Large intestine (tissue), 3 donors: ENCODE results near the gene SERGEF. TPM values are rescaled to one million over a fixed set of nuclear protein-coding genes. Genes with fewer than 3 reads are reported as not detected.

ENCODE experiments used
- DNase-seq, 2 donors: peaks; one replicate each; pipeline versions ENCODE4 v3.0.0 to v3.0.0-alpha.2; 2013
- H3K27ac ChIP-seq: one replicate; pipeline ENCODE4 v1.5.1; 2013; ENCODE audit warnings: low read length
- H3K27me3 ChIP-seq: 2 replicates; pipeline ENCODE4 v1.6.1; 2013; ENCODE audit warnings: low read length; ENCODE audit not compliant: control insufficient read depth, insufficient read depth
- H3K36me3 ChIP-seq: 2 replicates; pipeline ENCODE4 v1.6.1; 2013; ENCODE audit warnings: low read length; ENCODE audit not compliant: control insufficient read depth, insufficient read depth
- H3K4me1 ChIP-seq: one replicate; pipeline ENCODE4 v1.6.1; 2013; ENCODE audit warnings: low read length; ENCODE audit not compliant: control insufficient read depth, insufficient read depth
- H3K4me3 ChIP-seq: one replicate; pipeline ENCODE4 v1.5.1; 2013; ENCODE audit warnings: low read length
- H3K9me3 ChIP-seq: one replicate; pipeline ENCODE4 v1.6.1; 2013; ENCODE audit warnings: mild to moderate bottlenecking, low read depth, low read length, moderate library complexity; ENCODE audit not compliant: control insufficient read depth
- WGBS: methylation state at CpG from one replicate; pipeline ENCODE4 v1.1.5; 2013; ENCODE audit warnings: low lambda C conversion rate; ENCODE audit not compliant: insufficient coverage; 5-methylcytosine and 5-hydroxymethylcytosine counted together
- polyA plus RNA-seq: library from polyadenylated mRNA; unstranded; fragments of 120-200 nt; gene quantifications from one replicate; pipeline ENCODE4 v1.2.1, GENCODE V29; 2013

The SERGEF gene
- polyA plus RNA-seq, 1 donor: 19.7 TPM

DNA sequence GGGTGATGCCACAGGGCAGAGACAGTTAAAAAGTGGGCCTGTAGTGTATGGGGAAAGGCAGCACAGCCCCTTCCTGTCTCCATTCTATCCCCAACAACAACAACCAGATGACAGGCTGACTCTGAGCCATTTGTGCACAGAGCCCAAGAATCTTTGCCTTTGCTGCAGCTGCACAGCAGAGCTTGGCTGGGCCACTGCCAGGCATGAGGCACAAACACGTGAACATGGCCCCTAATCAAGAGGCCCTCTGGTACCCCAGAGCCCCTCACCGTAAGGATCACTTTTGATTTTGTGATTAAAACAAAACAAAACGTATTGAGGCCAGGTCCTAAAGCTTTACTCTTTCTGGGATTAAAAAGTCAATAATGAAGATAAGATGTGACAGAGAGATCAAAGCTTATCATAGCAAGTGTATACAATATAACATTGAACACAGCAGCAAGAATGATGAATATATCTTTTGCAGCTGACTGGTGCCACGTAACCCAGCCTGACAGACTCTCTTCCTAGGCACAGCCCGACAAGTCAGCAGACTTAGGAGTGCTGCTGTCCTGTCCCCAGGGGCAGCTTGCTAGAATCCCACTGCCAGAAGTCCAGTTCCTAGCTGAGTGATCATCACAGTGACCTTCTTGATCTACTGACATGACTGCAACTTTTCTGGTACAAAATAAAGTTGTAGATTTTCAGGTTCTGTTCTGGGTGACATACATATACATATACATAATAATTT lies 117.8 kb downstream of the SERGEF start:
- H3K36me3 ChIP-seq: no peaks in the 10 kb centered on the region
- H3K4me3 ChIP-seq: no peak overlapping the region
- no peaks in the 10 kb centered on the region for H3K27me3 ChIP-seq
- no peaks in the 10 kb centered on the region for H3K9me3 ChIP-seq
- no peaks in the 10 kb centered on the region for H3K4me1 ChIP-seq
- no CpG with 5 or more reads among the region's 5 CpGs for WGBS
- DNase-seq: no peak
- H3K27ac ChIP-seq: no peak overlapping the region

DNA sequence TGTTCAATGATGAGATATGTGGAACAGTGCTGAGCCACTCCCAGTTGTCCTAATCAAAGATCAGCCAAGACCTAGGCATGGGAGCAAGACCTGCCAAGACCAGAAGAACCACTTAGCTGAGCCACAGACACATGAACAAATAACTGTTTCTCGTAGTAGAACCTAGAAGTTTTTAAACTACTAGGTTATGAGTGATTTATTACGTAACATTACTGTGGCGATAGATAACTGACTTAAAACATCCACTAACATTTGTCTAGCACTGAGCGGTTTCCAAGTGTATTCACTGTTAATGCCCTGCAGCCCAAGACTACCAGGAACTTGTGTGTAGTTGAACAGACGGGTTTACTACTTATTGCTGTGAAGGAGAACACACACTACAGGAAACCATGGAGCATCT lies 120.4 kb downstream of the SERGEF start:
- Histone ChIP-seq H3K9me3 (no peaks in the 10 kb centered on the region), H3K4me3 (no peak overlapping the region), H3K27me3 (no peaks in the 10 kb centered on the region), H3K4me1 (no peaks in the 10 kb centered on the region), H3K36me3 (no peaks in the 10 kb centered on the region), H3K27ac (no peak overlapping the region)
- no CpG with 5 or more reads among the region's 5 CpGs for WGBS
- no peak for DNase-seq

DNA sequence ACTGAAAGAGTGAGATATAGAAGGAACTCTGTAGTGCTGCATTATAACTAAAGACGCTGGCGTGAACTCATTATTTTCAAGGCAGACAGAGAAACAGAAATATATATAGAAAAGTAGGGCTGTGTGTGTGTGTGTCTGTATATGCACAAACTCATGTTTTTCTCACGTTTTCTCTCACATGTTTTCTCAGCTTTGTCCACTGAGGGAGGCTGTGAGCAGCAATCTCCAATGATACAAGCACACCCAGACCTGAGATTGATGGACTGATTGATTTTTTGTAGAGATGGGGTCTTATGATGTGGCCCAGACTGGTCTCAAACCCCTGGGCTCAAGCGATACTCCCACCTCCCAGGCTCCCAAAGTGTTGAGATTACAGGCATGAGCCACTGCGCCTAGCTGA lies 122.5 kb downstream of the SERGEF start:
- DNase-seq: no peak
- Histone ChIP-seq H3K36me3 (no peaks in the 10 kb centered on the region), H3K27ac (no peak overlapping the region), H3K4me1 (no peaks in the 10 kb centered on the region), H3K27me3 (no peaks in the 10 kb centered on the region), H3K9me3 (no peaks in the 10 kb centered on the region), H3K4me3 (no peak overlapping the region)
- 100% methylated on average over 1 of the region's 5 CpGs for WGBS

DNA sequence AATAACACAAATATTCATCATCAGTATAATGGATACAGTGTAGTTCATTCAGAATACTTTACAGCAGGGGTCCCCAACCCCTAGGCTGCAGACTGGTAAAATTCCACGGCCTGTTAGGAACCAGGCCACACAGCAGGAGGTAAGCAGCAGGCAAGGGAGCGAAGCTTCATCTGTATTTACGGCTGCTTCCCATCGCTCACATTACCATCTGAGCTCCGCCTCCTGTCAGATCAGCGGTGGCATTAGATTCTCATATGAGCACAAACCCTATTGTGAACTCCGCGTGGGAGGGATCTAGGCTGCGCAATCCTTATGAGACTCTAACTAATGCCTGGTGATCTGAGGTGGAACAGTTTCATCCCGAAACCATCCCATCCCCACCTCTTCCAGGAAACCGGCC lies 125.1 kb downstream of the SERGEF start:
- H3K27me3 ChIP-seq: no peaks in the 10 kb centered on the region
- no peaks in the 10 kb centered on the region for H3K9me3 ChIP-seq
- no peak overlapping the region for H3K4me3 ChIP-seq
- DNase-seq: no peak
- WGBS: no CpG with 5 or more reads among the region's 11 CpGs
- no peak overlapping the region for H3K27ac ChIP-seq
- H3K36me3 ChIP-seq: no peaks in the 10 kb centered on the region
- H3K4me1 ChIP-seq: no peaks in the 10 kb centered on the region

DNA sequence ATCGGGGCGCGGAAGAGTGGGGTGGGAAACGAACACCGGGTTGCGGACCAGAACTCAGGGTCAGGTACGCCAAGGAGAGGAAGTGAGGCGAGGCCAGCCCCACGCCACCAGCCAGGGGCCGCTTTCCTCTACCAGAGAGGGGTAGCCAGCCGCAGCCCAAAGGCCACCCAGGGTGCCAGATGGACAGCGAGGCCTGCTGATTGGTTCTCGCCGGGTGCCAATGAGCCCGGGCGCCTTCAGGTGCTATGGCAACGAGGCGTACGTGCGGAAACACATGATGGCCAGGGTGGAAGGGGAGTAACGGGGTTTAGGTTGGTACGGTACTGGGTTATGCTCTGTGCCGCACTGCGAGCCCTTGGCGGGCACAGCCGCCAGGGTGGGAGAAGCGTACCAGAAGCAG lies 128.9 kb downstream of the SERGEF start:
- no peak overlapping the region for H3K27ac ChIP-seq
- no peaks in the 10 kb centered on the region for H3K4me1 ChIP-seq
- no peak overlapping the region for H3K4me3 ChIP-seq
- no peaks in the 10 kb centered on the region for H3K9me3 ChIP-seq
- DNase-seq: no peak
- no peaks in the 10 kb centered on the region for H3K27me3 ChIP-seq
- H3K36me3 ChIP-seq: no peaks in the 10 kb centered on the region
- WGBS: no CpG with 5 or more reads among the region's 27 CpGs

GRCh38 chr11:17883057-17883456 lies 129.8 kb downstream of the SERGEF start:
- no CpG with 5 or more reads among the region's 3 CpGs for WGBS
- no peak overlapping the region for H3K4me3 ChIP-seq
- H3K27ac ChIP-seq: no peak overlapping the region
- DNase-seq: no peak
- H3K9me3 ChIP-seq: no peaks in the 10 kb centered on the region
- no peaks in the 10 kb centered on the region for H3K4me1 ChIP-seq
- no peaks in the 10 kb centered on the region for H3K27me3 ChIP-seq
- no peaks in the 10 kb centered on the region for H3K36me3 ChIP-seq

- no peak for DNase-seq
- H3K27me3 ChIP-seq: no peaks in the 10 kb centered on the region
- no peaks in the 10 kb centered on the region for H3K9me3 ChIP-seq
- no peaks in the 10 kb centered on the region for H3K36me3 ChIP-seq
- no peaks in the 10 kb centered on the region for H3K4me1 ChIP-seq
- H3K27ac ChIP-seq: no peak overlapping the region
- H3K4me3 ChIP-seq: no peak overlapping the region
- WGBS: 100% methylated on average over 1 of the region's 2 CpGs
Observed at GRCh38 chr11:17878743-17879142, 134.1 kb downstream of the SERGEF start.

- WGBS: 100% methylated on average over 1 of the region's 3 CpGs
- Histone ChIP-seq H3K27ac (no peak overlapping the region), H3K27me3 (no peaks in the 10 kb centered on the region), H3K4me3 (no peak overlapping the region), H3K9me3 (no peaks in the 10 kb centered on the region), H3K36me3 (no peaks in the 10 kb centered on the region), H3K4me1 (no peaks in the 10 kb centered on the region)
- DNase-seq: no peak
Observed at GRCh38 chr11:17877886-17878285, 135.0 kb downstream of the SERGEF start.

GRCh38 chr11:17876827-17877226 lies 136.0 kb downstream of the SERGEF start:
- Histone ChIP-seq H3K4me3 (no peak overlapping the region), H3K27ac (no peak overlapping the region), H3K4me1 (no peaks in the 10 kb centered on the region), H3K9me3 (no peaks in the 10 kb centered on the region), H3K36me3 (no peaks in the 10 kb centered on the region), H3K27me3 (no peaks in the 10 kb centered on the region)
- no CpG with 5 or more reads among the region's 3 CpGs for WGBS
- no peak for DNase-seq

- no peak for DNase-seq
- Histone ChIP-seq H3K9me3 (no peaks in the 10 kb centered on the region), H3K27ac (no peak overlapping the region), H3K4me3 (no peak overlapping the region), H3K4me1 (no peaks in the 10 kb centered on the region), H3K36me3 (no peaks in the 10 kb centered on the region), H3K27me3 (no peaks in the 10 kb centered on the region)
Observed at GRCh38 chr11:17875891-17876290, 137.0 kb downstream of the SERGEF start.

DNA sequence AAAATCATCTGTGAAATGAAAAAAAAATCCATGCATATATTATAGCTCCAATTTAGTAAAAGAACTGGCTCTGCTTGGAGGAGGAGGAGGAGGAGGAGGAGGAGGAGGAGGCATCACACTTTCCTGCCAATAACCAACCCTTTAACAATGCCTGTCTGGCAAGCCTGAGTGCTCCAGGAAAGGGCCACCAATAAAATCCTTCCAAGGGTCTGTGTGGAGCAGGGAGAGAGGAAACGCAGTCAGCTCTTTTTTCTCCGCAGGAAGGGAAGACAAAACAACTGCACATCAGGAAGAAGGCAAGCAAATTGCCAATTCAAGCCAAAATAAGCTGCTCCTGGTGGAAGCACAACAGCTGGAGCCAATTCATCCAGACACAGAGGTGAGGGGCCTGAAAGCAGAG lies 139.3 kb downstream of the SERGEF start:
- H3K27me3 ChIP-seq: no peaks in the 10 kb centered on the region
- H3K36me3 ChIP-seq: no peaks in the 10 kb centered on the region
- DNase-seq: no peak
- H3K27ac ChIP-seq: no peak overlapping the region
- H3K9me3 ChIP-seq: peaks cover 3% of the 10 kb centered on the region
- WGBS: no CpG with 5 or more reads among the region's 2 CpGs
- H3K4me1 ChIP-seq: no peaks in the 10 kb centered on the region
- H3K4me3 ChIP-seq: no peak overlapping the region
